Mucosa of descending colon (tissue), 3 donors: ENCODE results near the gene PIANP. TPM values are rescaled to one million over a fixed set of nuclear protein-coding genes. Genes with fewer than 3 reads are reported as not detected.
A peak's percentile ranks its signal among the peaks of the same experiment; 100 is the strongest.

Experiments used
- ATAC-seq: fragments of 200-7000 bp; cut with Tn5 transposase; one replicate; pipeline ENCODE4 v1.9.1; 2020; ENCODE audit warnings: mild to moderate bottlenecking, moderate library complexity
- DNase-seq, 3 donors: peaks; one replicate each; pipeline ENCODE4 v3.0.0-alpha.2; 2020
- H3K36me3 ChIP-seq: fragments of 200-600 bp; one replicate; pipeline ENCODE4 v1.8.0; 2021; ENCODE audit warnings: low read depth, mild to moderate bottlenecking
- H3K4me1 ChIP-seq: fragments of 200-600 bp; one replicate; pipeline ENCODE4 v1.8.0; 2021; ENCODE audit warnings: low read depth, mild to moderate bottlenecking
- H3K4me3 ChIP-seq: fragments of 200-600 bp; one replicate; pipeline ENCODE4 v1.8.0; 2021; ENCODE audit warnings: mild to moderate bottlenecking
- H3K9me3 ChIP-seq: fragments of 200-600 bp; one replicate; pipeline ENCODE4 v1.8.0; 2021; ENCODE audit warnings: mild to moderate bottlenecking
- intact Hi-C, 2 donors: fragments of 100-400 bp; cut with DNase I in 1 of 2; cut with micrococcal nuclease in 1 of 2; formaldehyde crosslinking; loops; one replicate each; pipeline versions ENCODE4 v1.11.0 to v1.11.1; 2022; cut with DNase I, micrococcal nuclease
- total RNA-seq, 3 donors: library from RNA; stranded (reverse); fragmentation: NEBNext Ultra II Directional in 2 of 3; extraction: Animal tissue kit (Norgen Biotek cat#: 25700) in 2 of 3; gene quantifications; one replicate each; pipeline versions ENCODE4 v1.2.1 to v1.2.4, GENCODE V29; 2021 to 2023
- TF ChIP-seq, protein P1 (sequence below): fragments of 200-600 bp; IDR thresholded peaks from one replicate; pipeline ENCODE4 v1.8.0; 2022; ENCODE audit warnings: antibody characterized with exemption, mild to moderate bottlenecking
- donor health status: DM: no; HTN: no; CAD: no; lungs with moderate emphysema.
- donor health status: DM: no; HTN: no; CAD: no.
- donor health status: DM: no; HTN: yes; CAD: no.

Gene PIANP
- total RNA-seq, 3 donors from 2014 or later: 0.53 to 2.9 TPM; not detected in 1

DNA sequence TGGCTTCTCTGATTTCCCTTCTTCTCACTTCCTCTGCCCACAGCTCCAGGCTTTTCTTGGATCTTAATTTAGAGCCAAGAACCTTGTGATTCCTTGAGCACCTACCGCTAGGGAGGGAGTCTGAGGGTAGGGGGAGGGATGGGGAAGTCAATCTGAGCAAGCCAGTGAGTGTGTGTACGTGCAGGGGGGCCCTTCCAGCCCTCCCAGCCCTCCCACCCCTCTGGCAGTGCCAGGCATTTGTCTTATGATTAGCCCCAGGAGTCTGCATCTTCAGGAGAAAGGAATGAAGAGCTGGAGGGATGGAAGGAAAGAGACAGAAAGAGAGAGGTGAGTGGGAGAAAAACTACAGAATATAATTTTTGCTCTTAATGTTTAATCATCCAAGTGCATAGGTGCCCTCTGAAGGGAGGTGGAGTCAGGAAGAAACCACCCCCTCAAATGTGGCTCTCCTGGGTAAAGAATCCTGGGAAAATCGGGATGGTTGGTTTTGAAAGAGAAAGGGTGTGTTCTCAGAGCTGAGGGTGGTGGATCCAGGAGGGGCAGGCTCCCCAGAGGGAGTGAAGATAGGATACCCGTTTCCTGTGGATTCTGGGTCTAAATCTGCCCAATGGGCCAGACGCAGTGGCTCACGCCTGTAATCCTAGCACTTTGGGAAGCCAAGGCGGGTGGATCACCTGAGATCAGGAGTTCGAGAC lies 2.1 kb downstream of the PIANP start:
- Histone ChIP-seq H3K4me3 (no peak overlapping the region), H3K4me1 (peaks cover 8% of the 10 kb centered on the region), H3K9me3 (no peaks in the 10 kb centered on the region), H3K36me3 (no peaks in the 10 kb centered on the region)
- TF ChIP-seq, protein P1, sequence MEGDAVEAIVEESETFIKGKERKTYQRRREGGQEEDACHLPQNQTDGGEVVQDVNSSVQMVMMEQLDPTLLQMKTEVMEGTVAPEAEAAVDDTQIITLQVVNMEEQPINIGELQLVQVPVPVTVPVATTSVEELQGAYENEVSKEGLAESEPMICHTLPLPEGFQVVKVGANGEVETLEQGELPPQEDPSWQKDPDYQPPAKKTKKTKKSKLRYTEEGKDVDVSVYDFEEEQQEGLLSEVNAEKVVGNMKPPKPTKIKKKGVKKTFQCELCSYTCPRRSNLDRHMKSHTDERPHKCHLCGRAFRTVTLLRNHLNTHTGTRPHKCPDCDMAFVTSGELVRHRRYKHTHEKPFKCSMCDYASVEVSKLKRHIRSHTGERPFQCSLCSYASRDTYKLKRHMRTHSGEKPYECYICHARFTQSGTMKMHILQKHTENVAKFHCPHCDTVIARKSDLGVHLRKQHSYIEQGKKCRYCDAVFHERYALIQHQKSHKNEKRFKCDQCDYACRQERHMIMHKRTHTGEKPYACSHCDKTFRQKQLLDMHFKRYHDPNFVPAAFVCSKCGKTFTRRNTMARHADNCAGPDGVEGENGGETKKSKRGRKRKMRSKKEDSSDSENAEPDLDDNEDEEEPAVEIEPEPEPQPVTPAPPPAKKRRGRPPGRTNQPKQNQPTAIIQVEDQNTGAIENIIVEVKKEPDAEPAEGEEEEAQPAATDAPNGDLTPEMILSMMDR: no peak
- ATAC-seq: no peak
- intact Hi-C loops: no loop called here
- DNase-seq: no peak

DNA sequence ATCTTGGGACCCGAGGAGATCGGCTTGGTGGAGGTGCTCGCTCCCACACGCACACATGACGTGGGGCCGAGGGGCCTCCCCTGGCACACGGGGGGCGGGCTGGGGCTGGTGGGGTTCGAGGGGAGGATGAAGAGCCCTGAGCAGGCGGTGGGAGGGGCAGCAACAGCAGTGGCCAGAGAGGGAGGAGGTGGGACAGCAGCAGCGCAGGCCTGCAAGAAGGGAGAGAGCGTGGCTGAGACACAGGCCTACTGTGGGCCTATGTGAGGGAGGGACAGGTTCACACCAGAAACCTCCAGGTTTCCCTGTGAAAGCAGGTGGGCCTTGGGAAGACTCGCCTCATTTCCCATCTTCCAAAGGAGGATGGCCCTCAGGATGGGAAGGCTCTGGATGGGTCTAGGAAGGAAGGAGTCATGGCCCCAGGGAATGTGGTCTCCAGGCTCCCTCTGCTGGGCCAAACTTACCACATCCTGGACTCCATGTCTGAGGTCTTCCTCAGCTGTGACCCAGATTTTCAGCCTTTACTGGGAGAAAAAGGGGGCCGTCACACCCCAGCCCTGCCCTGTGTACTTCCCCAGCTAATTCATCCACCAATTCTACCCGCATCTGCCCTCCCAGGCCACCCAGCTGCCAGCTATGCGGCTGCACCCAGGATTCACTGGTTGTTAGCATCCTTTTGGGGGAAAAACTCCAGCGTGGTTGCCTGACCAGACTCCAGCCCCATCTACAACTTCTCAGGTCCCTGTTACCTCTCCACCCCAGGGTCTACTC lies 2.8 kb downstream of the PIANP start:
- H3K9me3 ChIP-seq: no peaks in the 10 kb centered on the region
- H3K36me3 ChIP-seq: no peaks in the 10 kb centered on the region
- DNase-seq (peak in 2 of 3 donors; percentile 47 to 55), ATAC-seq (peak; percentile 65)
- intact Hi-C loops: no loop called here
- H3K4me3 ChIP-seq: no peak overlapping the region
- H3K4me1 ChIP-seq: peaks cover 8% of the 10 kb centered on the region
- TF ChIP-seq, protein P1: no peak

DNA sequence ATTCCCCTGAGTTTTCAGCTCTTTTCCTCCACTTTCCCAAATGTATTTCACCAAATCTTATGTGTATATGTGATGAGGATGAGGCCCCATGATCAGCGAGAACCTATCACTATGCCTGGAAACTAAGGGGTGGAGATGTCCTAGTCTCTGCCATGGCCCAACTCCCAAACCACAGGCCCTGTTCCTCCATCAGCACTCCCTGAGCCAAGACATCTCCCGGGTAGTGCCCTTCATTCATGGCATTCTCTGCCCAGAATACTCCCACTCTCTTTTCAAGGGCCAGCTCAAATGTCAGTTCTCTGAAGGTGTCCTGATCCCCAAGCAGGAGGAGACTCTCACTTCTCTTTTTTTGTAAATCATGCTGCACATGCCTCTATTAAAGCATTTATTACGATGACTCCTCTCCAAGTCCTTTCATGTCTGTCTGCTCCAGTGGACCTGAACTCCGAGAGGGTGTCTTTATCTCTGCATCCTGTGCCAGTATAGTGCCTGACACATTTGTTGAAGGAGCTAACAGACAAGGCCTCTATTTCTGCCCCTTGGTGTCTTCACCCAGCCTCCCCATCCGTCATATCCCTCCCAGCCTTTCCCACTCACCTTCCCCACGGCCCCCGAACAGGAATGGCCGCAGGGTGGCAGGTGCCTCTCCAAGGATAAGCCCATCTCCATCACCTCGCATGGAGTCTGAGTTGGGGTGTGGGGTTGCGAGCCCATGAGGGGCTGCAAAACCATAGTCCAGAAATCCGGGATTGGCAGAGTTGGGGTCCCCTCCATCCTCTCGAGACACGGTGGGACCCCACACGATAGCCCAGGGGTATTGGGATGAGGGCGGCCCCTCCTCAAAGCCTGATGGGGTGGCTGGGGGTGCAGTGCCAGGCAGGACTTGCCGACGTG lies 3.7 kb downstream of the PIANP start:
- Histone ChIP-seq H3K4me1 (peaks cover 8% of the 10 kb centered on the region), H3K36me3 (no peaks in the 10 kb centered on the region), H3K9me3 (no peaks in the 10 kb centered on the region), H3K4me3 (no peak overlapping the region)
- TF ChIP-seq, protein P1: no peak
- ATAC-seq: peak; percentile 16
- no peak for DNase-seq
- intact Hi-C loops: no loop called here

DNA sequence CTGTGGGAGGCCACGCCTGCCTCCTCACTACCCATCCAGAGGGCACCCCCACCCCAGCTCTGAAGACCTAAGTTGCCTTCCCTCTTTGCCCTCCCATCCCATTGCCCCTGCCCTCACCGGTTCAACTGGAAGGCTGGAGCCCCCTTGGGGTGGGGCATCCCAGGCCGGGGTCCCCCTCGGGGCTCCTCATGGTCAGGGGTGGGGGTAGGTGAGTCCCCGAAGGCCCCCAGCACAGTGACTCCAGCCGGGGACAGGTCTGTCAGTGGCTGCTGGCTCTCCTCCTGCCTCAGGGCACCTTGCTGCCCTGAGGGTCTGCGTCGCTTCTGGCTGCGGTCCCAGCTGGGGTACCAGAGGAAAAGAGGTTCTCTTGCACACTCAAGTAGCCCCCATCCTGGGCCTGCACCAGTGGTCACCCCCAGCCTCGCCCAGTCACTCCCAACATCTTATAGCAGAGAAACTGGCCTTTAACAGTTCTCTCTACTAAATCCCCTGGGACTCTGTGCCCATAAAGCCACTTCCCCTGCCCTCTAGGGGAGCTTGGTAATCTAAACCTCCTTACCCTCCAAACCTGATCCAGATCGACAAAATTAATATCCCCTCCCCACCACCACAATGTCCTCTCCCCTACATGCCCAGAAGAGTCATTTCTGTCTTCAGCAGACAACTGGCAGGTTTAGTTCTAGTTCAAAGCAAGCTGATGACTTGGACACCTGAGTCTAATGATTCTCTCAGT lies 5.1 kb downstream of the PIANP start:
- intact Hi-C loops: no loop called here
- DNase-seq: no peak
- Histone ChIP-seq H3K9me3 (no peaks in the 10 kb centered on the region), H3K4me1 (peaks cover 10% of the 10 kb centered on the region), H3K4me3 (no peak overlapping the region), H3K36me3 (no peaks in the 10 kb centered on the region)
- ATAC-seq: no peak
- TF ChIP-seq, protein P1: no peak

DNA sequence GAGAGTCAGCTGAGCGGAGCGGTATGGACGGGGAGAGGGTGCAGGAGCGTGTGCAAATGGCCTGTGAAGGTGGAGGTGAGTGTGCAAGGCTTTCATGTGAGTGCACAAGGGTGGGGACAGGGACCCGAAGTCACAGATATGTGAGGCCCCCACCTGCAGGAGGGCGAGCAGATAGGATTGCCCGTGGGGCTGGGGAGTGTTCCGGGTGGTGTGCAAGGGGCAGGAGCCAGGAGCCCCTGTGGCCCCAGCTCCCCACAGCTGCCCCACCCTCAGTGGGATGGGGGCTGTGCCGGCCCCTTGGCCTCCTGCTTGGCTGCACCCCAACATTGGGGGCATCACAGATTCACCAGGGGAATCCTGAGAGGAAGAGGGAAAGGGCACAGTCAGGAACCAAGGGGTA lies 5.9 kb downstream of the PIANP start:
- ATAC-seq: no peak
- H3K4me1 ChIP-seq: peaks cover 8% of the 10 kb centered on the region
- DNase-seq: no peak
- intact Hi-C loops: no loop called here
- H3K9me3 ChIP-seq: no peaks in the 10 kb centered on the region
- no peaks in the 10 kb centered on the region for H3K36me3 ChIP-seq
- TF ChIP-seq, protein P1: no peak
- no peak overlapping the region for H3K4me3 ChIP-seq
